ENCODE data around the gene ZNF385B.

ZNF385B gene

GRCh38 chr2:179712825-179713224 is 148.6 kb downstream of the ZNF385B start:
- Histone ChIP-seq H3K4me1 (ENCODE audit: control insufficient read depth, insufficient read depth, low read length) (no peaks in the 10 kb centered on the region), H3K27ac (ENCODE audit: extremely low read depth, low read depth, low read length) (no peak overlapping the region), H3K4me3 (ENCODE audit: low read depth, low read length) (no peak overlapping the region), H3K36me3 (ENCODE audit: control insufficient read depth in 2 of 2, insufficient read depth in 1 of 2, low read length in 2 of 2) (no peaks in the 10 kb centered on the region), H3K9me3 (ENCODE audit: control insufficient read depth, insufficient read depth, low read depth, low read length) (no peaks in the 10 kb centered on the region)
- CTCF ChIA-PET = no interaction called here
- TF ChIP-seq ZNF423 (tag by site-specific recombination; IDR thresholded peaks at IDR 0.05) (no peak), OSR2 (tag by site-specific recombination; IDR thresholded peaks at IDR 0.05) (no peak), ZNF19 (tag by site-specific recombination; IDR thresholded peaks at IDR 0.05; ENCODE audit: low read depth) (no peak), ZNF544 (tag by site-specific recombination; IDR thresholded peaks at IDR 0.05) (no peak), ZNF416 (tag by site-specific recombination; IDR thresholded peaks at IDR 0.05) (no peak), ZNF18 (tag by site-specific recombination; IDR thresholded peaks at IDR 0.05) (no peak), ZNF169 (tag by site-specific recombination; IDR thresholded peaks at IDR 0.05) (no peak), ZNF10 (tag by site-specific recombination; IDR thresholded peaks at IDR 0.05) (no peak), ZNF138 (tag by site-specific recombination; IDR thresholded peaks at IDR 0.05; ENCODE audit: borderline replicate concordance) (no peak), ZNF239 (tag by site-specific recombination; IDR thresholded peaks at IDR 0.05) (no peak), ELK4 (IDR thresholded peaks at IDR 0.05; ENCODE audit: borderline replicate concordance, low read depth, low read length) (no peak), ZNF501 (tag by site-specific recombination; IDR thresholded peaks at IDR 0.05) (no peak)
- POLR2A ChIA-PET = no interaction called here

GRCh38 chr2:179711375-179711774 is 150.0 kb downstream of the ZNF385B start:
- ChIA-PET POLR2A (no interaction called here), CTCF (no interaction called here)
- H3K9me3 ChIP-seq (ENCODE audit: control insufficient read depth, insufficient read depth, low read depth, low read length) = no peaks in the 10 kb centered on the region
- TF ChIP-seq ZNF266 (tag by site-specific recombination; IDR thresholded peaks at IDR 0.05; ENCODE audit: low read depth) (no peak), EGR2 (tag by site-specific recombination; IDR thresholded peaks at IDR 0.05; ENCODE audit: low read depth) (no peak), ZBTB17 (tag by site-specific recombination; IDR thresholded peaks at IDR 0.05) (no peak), ZNF610 (tag by site-specific recombination; IDR thresholded peaks at IDR 0.05; ENCODE audit: borderline replicate concordance) (no peak), MZF1 (tag by site-specific recombination; IDR thresholded peaks at IDR 0.05; ENCODE audit: borderline replicate concordance) (no peak), RBAK (tag by site-specific recombination; IDR thresholded peaks at IDR 0.05) (no peak)
- TF ChIP-seq, protein P1, sequence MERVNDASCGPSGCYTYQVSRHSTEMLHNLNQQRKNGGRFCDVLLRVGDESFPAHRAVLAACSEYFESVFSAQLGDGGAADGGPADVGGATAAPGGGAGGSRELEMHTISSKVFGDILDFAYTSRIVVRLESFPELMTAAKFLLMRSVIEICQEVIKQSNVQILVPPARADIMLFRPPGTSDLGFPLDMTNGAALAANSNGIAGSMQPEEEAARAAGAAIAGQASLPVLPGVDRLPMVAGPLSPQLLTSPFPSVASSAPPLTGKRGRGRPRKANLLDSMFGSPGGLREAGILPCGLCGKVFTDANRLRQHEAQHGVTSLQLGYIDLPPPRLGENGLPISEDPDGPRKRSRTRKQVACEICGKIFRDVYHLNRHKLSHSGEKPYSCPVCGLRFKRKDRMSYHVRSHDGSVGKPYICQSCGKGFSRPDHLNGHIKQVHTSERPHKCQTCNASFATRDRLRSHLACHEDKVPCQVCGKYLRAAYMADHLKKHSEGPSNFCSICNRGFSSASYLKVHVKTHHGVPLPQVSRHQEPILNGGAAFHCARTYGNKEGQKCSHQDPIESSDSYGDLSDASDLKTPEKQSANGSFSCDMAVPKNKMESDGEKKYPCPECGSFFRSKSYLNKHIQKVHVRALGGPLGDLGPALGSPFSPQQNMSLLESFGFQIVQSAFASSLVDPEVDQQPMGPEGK (tag by site-specific recombination; IDR thresholded peaks at IDR 0.05) = no peak
- no peak overlapping the region for H3K27ac ChIP-seq (ENCODE audit: extremely low read depth, low read depth, low read length)
- no peaks in the 10 kb centered on the region for H3K36me3 ChIP-seq (ENCODE audit: control insufficient read depth in 2 of 2, insufficient read depth in 1 of 2, low read length in 2 of 2)
- H3K4me3 ChIP-seq (ENCODE audit: low read depth, low read length) = no peak overlapping the region
- no peaks in the 10 kb centered on the region for H3K4me1 ChIP-seq (ENCODE audit: control insufficient read depth, insufficient read depth, low read length)

- H3K27ac ChIP-seq (ENCODE audit: extremely low read depth, low read depth, low read length) = no peak overlapping the region
- POLR2A ChIA-PET = no interaction called here
- H3K36me3 ChIP-seq (ENCODE audit: control insufficient read depth in 2 of 2, insufficient read depth in 1 of 2, low read length in 2 of 2) = no peaks in the 10 kb centered on the region
- no peak overlapping the region for H3K4me3 ChIP-seq (ENCODE audit: low read depth, low read length)
- no peaks in the 10 kb centered on the region for H3K9me3 ChIP-seq (ENCODE audit: control insufficient read depth, insufficient read depth, low read depth, low read length)
- CTCF ChIA-PET = no interaction called here
- no peaks in the 10 kb centered on the region for H3K4me1 ChIP-seq (ENCODE audit: control insufficient read depth, insufficient read depth, low read length)
- no peak for TF ChIP-seq ZNF37A (tag by site-specific recombination; IDR thresholded peaks at IDR 0.05)
- TF ChIP-seq FEZF1 (tag by site-specific recombination; IDR thresholded peaks at IDR 0.05) = no peak
- no peak for TF ChIP-seq ZNF501 (tag by site-specific recombination; IDR thresholded peaks at IDR 0.05)
- no peak for TF ChIP-seq ZNF544 (tag by site-specific recombination; IDR thresholded peaks at IDR 0.05)
- TF ChIP-seq, protein P2, sequence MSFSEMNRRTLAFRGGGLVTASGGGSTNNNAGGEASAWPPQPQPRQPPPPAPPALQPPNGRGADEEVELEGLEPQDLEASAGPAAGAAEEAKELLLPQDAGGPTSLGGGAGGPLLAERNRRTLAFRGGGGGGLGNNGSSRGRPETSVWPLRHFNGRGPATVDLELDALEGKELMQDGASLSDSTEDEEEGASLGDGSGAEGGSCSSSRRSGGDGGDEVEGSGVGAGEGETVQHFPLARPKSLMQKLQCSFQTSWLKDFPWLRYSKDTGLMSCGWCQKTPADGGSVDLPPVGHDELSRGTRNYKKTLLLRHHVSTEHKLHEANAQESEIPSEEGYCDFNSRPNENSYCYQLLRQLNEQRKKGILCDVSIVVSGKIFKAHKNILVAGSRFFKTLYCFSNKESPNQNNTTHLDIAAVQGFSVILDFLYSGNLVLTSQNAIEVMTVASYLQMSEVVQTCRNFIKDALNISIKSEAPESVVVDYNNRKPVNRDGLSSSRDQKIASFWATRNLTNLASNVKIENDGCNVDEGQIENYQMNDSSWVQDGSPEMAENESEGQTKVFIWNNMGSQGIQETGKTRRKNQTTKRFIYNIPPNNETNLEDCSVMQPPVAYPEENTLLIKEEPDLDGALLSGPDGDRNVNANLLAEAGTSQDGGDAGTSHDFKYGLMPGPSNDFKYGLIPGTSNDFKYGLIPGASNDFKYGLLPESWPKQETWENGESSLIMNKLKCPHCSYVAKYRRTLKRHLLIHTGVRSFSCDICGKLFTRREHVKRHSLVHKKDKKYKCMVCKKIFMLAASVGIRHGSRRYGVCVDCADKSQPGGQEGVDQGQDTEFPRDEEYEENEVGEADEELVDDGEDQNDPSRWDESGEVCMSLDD (tag by site-specific recombination; IDR thresholded peaks at IDR 0.05) = no peak
- TF ChIP-seq ZNF664 (tag by site-specific recombination; IDR thresholded peaks at IDR 0.05) = no peak
- no peak for TF ChIP-seq CTCF (tag by site-specific recombination; IDR thresholded peaks at IDR 0.05)
- no peak for TF ChIP-seq ZNF394 (tag by site-specific recombination; IDR thresholded peaks at IDR 0.05; ENCODE audit: borderline replicate concordance)
Observed at GRCh38 chr2:179703702-179704101, 157.7 kb downstream of the ZNF385B start.
